Gastrocnemius medialis (tissue), 4 donors: ENCODE data around the gene DAW1. TPM values are rescaled to one million over a fixed set of nuclear protein-coding genes. Genes with fewer than 3 reads are reported as not detected.
A peak's percentile ranks its signal among the peaks of the same experiment; 100 is the strongest.

Source experiments
- ATAC-seq, 2 donors: fragments of 150-250 bp; one replicate each; pipeline ENCODE4 v1.9.1; 2016
- DNase-seq, 2 donors: peaks; one replicate each; pipeline ENCODE4 v3.0.0-alpha.2; 2019
- H3K27ac ChIP-seq, 4 donors: fragments of 200-600 bp; sonication (generic); 1 replicate in 1 of 4; 2 replicates in 3 of 4; pipeline ENCODE4 v1.5.1; 2016 to 2018; ENCODE audit warnings: mild to moderate bottlenecking in 2 of 4, moderate library complexity in 1 of 4
- H3K27me3 ChIP-seq, 3 donors: fragments of 200-600 bp; sonication (generic) in 2 of 3; 1 replicate in 1 of 3; 2 replicates in 2 of 3; pipeline versions ENCODE4 v1.5.1 to v1.6.0; 2016 to 2019; ENCODE audit warnings: mild to moderate bottlenecking in 1 of 3, moderate library complexity in 1 of 3
- H3K36me3 ChIP-seq, 2 donors: fragments of 200-600 bp; sonication (generic) in 1 of 2; one replicate each; pipeline ENCODE4 v1.5.1; 2017 to 2018
- H3K4me1 ChIP-seq, 2 donors: fragments of 200-600 bp; sonication (generic) in 1 of 2; one replicate each; pipeline ENCODE4 v1.5.1; 2016 to 2017; ENCODE audit warnings: mild to moderate bottlenecking in 2 of 2
- H3K4me3 ChIP-seq, 4 donors: fragments of 200-600 bp; sonication (generic) in 3 of 4; 1 replicate in 1 of 4; 2 replicates in 3 of 4; pipeline ENCODE4 v1.5.1; 2016 to 2019; ENCODE audit warnings: mild to moderate bottlenecking in 2 of 4
- H3K9me3 ChIP-seq, 3 donors: fragments of 200-600 bp; sonication (generic) in 2 of 3; 1 replicate in 1 of 3; 2 replicates in 2 of 3; pipeline ENCODE4 v1.5.1; 2016 to 2019
- CTCF ChIP-seq, 5 experiments: fragments of 450-650 bp in 3 of 5; fragments of 200-600 bp in 2 of 5; sonication (generic) in 2 of 5; IDR thresholded peaks in 4 of 5; conservative IDR thresholded peaks in 1 of 5; 1 replicate in 4 of 5; 2 replicates in 1 of 5; pipeline ENCODE4 v1.5.1; 2016 to 2019; ENCODE audit warnings: antibody characterized with exemption in 5 of 5, mild to moderate bottlenecking in 3 of 5, moderate library complexity in 3 of 5
- POLR2A ChIP-seq, 2 donors: fragments of 450-650 bp; IDR thresholded peaks; one replicate each; pipeline ENCODE4 v1.6.1; 2017; ENCODE audit warnings: antibody characterized with exemption in 2 of 2, mild to moderate bottlenecking in 2 of 2, moderate library complexity in 2 of 2
- in situ Hi-C, 4 donors: fragments of 200-750 bp; cut with MboI; loops; one replicate each; pipeline versions ENCODE4 v1.15.0 to v1.8.0; 2017; ENCODE audit warnings: low sequenced_read_pairs in 4 of 4
- intact Hi-C: fragments of 100-400 bp; cut with DNase I; formaldehyde crosslinking; loops from one replicate; pipeline ENCODE4 v1.15.1; 2023; ENCODE audit warnings: low total_unique reads
- total RNA-seq, 4 donors: library from RNA; depleted of rRNA; stranded (reverse); fragments of >200 nt; gene quantifications; one replicate each; pipeline versions ENCODE4 v1.1.0 to v1.2.3, GENCODE V29; 2016

DAW1 gene
- total RNA-seq, 4 donors from 2014 or later = not detected

- intact Hi-C loops = no loop called here
- in situ Hi-C loops = loop anchor here in 2 of 4 donors (25.0 kb wide), 1 partner anchor 782 kb away; no protein-coding TSS in a partner anchor
- TF ChIP-seq POLR2A (IDR thresholded peaks at IDR 0.05) = no peak
- TF ChIP-seq CTCF (IDR thresholded peaks at IDR 0.05 in 4 of 5, conservative IDR thresholded peaks at IDR 0.05 in 1 of 5) = no peak
- no peaks in the 10 kb centered on the region for H3K4me1 ChIP-seq
- ATAC-seq (no peak), DNase-seq (no peak)
- no peaks in the 10 kb centered on the region for H3K9me3 ChIP-seq
- H3K27me3 ChIP-seq = no peaks in the 10 kb centered on the region
- H3K4me3 ChIP-seq = no peak overlapping the region
- no peak overlapping the region for H3K27ac ChIP-seq
- H3K36me3 ChIP-seq = no peaks in the 10 kb centered on the region
These were observed 9.0 kb downstream of the DAW1 start for GRCh38 chr2:227880460-227880859.

- intact Hi-C loops = no loop called here
- no peak for TF ChIP-seq CTCF (IDR thresholded peaks at IDR 0.05 in 4 of 5, conservative IDR thresholded peaks at IDR 0.05 in 1 of 5)
- no peak for TF ChIP-seq POLR2A (IDR thresholded peaks at IDR 0.05)
- no peaks in the 10 kb centered on the region for H3K27me3 ChIP-seq
- no peak overlapping the region for H3K4me3 ChIP-seq
- no peak overlapping the region for H3K27ac ChIP-seq
- no peaks in the 10 kb centered on the region for H3K9me3 ChIP-seq
- in situ Hi-C loops = loop anchor here in 2 of 4 donors (25.0 kb wide), 1 partner anchor 780 kb away; no protein-coding TSS in a partner anchor
- ATAC-seq (no peak), DNase-seq (no peak)
- no peaks in the 10 kb centered on the region for H3K36me3 ChIP-seq
- no peaks in the 10 kb centered on the region for H3K4me1 ChIP-seq
These were observed 10.6 kb downstream of the DAW1 start for GRCh38 chr2:227881866-227882517.

GRCh38 chr2:227884511-227884947 is 13.1 kb downstream of the DAW1 start:
- Histone ChIP-seq H3K4me3 (no peak overlapping the region), H3K27ac (no peak overlapping the region), H3K9me3 (no peaks in the 10 kb centered on the region), H3K4me1 (no peaks in the 10 kb centered on the region), H3K27me3 (no peaks in the 10 kb centered on the region), H3K36me3 (no peaks in the 10 kb centered on the region)
- DNase-seq = peak in 1 of 2 donors; percentile 27
- TF ChIP-seq POLR2A (IDR thresholded peaks at IDR 0.05) = no peak
- TF ChIP-seq CTCF (IDR thresholded peaks at IDR 0.05 in 4 of 5, conservative IDR thresholded peaks at IDR 0.05 in 1 of 5) = peak in 2 of 5 experiments; percentile 22 to 34
- intact Hi-C loops (no loop called here), in situ Hi-C loops (loop anchor here in 2 of 4 donors (25.0 kb wide), 1 partner anchor 778 kb away; no protein-coding TSS in a partner anchor)
- ATAC-seq = no peak

- no peaks in the 10 kb centered on the region for H3K9me3 ChIP-seq
- no peaks in the 10 kb centered on the region for H3K36me3 ChIP-seq
- H3K27ac ChIP-seq = no peak overlapping the region
- no peak for ATAC-seq
- intact Hi-C loops = no loop called here
- no peaks in the 10 kb centered on the region for H3K4me1 ChIP-seq
- in situ Hi-C loops = loop anchor here in 2 of 4 donors (25.0 kb wide), 1 partner anchor 776 kb away; no protein-coding TSS in a partner anchor
- H3K4me3 ChIP-seq = no peak overlapping the region
- no peak for DNase-seq
- no peak for TF ChIP-seq POLR2A (IDR thresholded peaks at IDR 0.05)
- TF ChIP-seq CTCF (IDR thresholded peaks at IDR 0.05 in 4 of 5, conservative IDR thresholded peaks at IDR 0.05 in 1 of 5) = no peak
- no peaks in the 10 kb centered on the region for H3K27me3 ChIP-seq
These were observed 14.7 kb downstream of the DAW1 start for GRCh38 chr2:227886149-227886548.
